B cell (primary cell): Measurements from ENCODE around the gene HAGHL.

Experiments
- CTCF ChIP-seq: fragments of 200-600 bp; IDR thresholded peaks from one replicate; pipeline ENCODE4 v1.8.0; 2022; ENCODE audit warnings: antibody characterized with exemption, mild to moderate bottlenecking
- EZH2 ChIP-seq: IDR thresholded peaks from 2 replicates; pipeline ENCODE4 v1.6.1; 2012; ENCODE audit warnings: borderline replicate concordance, low read depth, mild to moderate bottlenecking, moderate library complexity, low read length; ENCODE audit not compliant: insufficient read depth, poor library complexity, severe bottlenecking

GRCh38 chr16:752007-752312, 25.1 kb downstream of the HAGHL start:
- TF ChIP-seq CTCF (no peak), EZH2 (no peak)
